NCI-H1436 (cell line): ENCODE measurements around the gene KIF17.

Experiments used
- DNase-seq: peaks from one replicate; lab custom pipeline; 2025; lab: John Stamatoyannopoulos, UW

KIF17 gene

DNA sequence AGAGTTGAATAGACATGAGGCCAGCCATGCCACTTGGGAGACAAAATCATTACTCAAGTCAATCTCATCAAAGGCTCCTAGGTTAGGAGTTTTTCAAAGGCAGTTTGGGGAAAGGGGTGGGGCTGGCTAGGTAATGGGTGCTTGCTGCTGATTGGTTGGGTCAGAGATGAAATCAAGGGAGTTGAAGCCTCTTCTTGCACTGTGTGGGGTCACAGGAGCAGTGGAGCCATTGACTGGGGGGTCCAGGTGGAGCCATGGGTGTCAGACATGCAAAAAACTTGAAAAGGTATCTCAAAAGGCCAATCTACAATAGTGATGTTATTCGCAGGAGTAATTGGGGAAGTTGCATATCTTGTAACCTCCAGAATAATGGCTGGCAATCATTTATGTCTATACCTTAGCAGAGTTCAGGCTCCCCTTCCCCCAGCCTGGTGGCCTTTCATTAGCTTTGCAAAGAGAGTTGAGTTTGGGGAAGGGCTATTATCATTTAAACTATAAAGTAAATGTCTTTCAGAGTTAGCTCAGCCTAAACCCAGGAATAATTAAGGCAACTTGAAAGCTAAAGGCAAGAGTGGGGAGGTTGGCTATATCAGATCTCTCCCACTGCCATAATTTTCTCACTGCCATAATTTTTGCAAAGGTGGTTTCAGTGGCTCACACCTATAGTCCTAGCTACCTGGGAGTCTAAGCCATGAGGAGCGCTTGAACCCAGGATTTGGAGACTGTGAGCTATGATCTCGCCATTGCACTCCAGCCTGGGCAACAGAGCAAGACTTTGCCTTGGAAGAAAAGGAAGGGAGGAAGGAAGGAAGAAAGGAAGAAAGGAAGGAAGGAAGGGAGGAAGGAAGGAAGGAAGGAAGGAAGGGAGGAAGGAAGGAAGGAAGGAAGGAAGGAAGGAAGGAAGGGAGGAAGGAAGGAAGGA, 92.4 kb downstream of the KIF17 start:
- DNase-seq = no peak

DNA sequence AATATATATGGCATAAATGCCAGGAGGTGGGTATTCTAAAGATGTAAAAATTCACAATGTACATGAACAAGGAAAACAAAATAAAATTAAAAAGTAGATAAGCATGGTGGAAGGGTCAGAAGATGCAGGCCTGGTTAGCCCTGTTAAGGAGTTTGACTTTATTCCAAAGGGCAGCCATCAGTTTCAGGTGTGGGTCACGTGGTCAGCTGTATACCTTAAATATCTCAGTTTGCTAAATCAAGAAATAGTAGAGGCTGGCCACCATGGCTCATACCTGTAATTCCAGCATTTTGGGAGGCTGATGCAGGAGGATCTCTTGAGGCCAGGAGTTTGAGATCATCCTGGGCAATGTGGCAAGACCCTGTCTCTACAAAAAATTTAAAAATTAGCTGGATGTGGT, 93.1 kb downstream of the KIF17 start:
- no peak for DNase-seq

DNA sequence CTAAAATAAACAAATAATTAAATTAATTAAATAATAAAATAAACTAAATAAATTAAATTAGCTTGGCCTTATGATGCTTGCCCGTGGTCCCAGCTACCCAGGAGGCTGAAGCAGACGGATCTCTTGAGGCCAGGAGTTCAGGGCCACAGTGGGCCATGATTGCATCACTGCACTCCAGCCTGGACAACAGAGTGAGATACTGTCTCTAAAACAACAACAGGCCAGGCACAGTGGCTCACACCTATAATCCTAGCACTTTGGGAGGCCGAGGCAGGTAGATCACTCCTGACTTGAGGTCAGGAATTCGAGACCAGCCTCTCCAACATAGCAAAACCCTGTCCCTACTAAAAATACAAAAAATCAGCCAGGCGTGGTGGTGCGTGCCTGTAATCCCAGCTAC, 96.8 kb downstream of the KIF17 start:
- no peak for DNase-seq

DNA sequence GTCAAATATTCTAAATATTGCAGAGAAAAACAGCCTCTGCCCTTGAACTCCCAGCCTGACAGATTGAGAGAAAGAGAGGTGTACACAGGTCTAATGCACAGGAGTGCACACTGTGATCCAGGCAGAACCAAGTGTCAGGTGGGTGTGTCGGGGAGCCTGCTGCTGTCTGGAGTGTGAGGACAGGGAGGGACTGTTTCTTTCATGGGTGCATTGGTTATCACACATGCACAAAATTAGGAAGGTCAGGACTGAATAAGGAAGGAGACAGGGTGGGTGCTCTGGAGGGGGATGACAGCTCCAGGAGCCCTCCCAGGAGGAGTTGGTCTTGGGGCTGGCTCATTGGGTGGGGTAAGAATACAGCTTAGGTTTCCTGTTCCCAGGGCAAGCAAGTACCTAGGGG, 97.8 kb downstream of the KIF17 start:
- no peak for DNase-seq

DNA sequence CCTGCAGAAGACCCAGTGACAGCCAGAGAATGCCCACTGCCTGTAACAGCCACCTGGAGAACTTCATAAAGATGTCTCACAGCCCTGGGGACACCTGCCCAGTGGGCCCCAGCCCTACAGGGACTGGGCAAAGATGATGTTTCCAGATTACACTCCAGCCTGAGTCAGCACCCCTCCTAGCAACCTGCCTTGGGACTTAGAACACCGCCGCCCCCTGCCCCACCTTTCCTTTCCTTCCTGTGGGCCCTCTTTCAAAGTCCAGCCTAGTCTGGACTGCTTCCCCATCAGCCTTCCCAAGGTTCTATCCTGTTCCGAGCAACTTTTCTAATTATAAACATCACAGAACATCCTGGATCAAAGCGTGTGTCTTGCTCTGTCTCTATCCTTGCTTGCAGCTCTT, 99.3 kb downstream of the KIF17 start:
- no peak for DNase-seq

DNA sequence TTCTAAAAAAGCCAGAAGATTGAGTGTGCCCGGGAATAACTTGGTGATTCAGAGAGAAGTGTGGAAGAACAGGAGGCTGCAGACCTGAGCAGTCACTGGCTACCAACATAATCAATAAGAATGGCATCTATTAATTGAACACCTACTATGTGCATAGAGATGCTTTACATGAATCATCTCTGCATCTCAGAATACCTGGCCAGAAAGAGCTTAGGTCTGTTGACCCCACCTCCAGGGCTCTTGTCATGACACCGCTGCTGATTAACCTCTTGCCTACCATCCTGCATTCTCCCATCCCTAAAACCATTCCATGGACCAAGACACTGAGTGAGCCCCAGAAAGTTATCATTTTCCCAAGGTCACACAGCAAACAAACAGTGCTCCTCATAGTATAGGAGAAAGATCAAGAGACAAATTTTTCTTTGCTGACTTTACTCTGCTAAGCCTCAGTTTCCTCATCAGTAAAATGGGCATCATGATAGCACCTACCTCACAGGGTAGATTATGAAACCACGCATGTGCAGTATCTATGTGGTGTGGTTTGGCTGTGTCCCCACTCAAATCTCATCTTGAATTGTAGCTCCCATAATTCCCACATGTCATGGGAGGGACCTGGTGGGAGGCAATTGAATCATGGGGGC, 100.8 kb downstream of the KIF17 start:
- DNase-seq = no peak

DNA sequence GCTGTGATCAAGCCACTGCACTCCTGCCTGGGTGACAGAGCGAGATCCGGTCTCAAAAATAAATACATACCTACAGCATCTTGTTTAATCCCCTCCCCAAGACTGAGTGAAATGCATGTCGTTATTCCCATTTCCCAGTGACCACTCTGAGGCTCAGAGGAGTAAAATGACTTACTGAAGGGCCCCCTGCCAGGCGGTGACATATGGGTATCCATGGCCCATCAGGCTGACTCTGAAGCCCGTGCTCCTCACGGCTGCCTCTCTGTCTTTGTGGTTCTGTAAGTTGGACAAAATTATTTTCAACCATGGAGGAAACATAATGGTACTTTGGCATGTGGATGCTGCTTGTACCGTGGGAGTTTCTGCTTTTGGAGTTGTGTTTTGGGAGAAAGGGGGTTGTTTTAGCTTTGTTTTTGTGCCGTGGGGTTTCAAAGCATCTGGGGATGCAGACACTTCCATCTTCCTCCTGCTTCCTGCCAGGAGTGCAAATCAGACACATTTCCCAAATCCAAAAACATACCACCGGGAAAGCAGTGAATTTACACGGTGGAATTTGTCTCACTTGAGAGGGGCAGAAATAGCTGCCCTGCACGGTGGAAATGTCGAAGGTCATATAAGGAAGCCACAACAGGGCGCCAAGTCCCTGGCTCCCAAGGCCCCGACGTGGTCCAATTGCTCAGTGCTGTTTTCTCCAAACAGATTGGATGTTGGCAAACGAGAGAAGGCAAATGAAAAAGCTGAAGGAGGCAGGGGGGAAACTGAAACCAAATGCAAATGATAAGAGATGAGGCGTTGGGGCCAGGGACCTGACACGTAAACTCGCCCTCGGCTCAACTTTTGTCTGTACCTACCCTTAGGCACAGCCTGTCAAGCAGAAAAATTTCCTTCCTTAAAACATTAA, 101.6 kb downstream of the KIF17 start:
- no peak for DNase-seq

DNA sequence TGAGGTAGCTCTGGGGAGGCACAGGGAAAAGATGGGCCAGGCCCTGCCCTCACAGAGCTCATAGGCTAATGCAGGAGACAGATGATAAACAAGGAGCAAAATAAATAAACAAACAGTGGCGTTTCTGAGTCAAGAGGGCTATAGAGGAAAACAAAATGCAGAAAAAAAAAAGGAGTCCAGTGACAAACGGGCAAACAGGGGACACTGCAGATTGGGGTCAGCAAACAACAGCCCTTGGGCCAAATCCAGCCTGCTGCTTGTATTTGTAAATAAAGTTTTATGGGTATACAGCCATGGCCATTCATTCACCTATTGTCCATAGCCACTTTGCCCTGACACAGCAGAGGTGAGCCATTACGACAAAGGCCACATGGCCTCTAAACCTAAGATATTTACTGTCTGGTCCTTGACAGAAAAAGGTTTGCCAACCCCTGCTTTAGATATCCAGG, 103.7 kb downstream of the KIF17 start:
- DNase-seq = no peak
